Measurements from ENCODE around the gene CTSH.
"Not testable (repeated sequence)": the region's sequence is repeated elsewhere in the genome, so short reads cannot be mapped to it uniquely, and the experiment has no call there.

The CTSH gene

DNA sequence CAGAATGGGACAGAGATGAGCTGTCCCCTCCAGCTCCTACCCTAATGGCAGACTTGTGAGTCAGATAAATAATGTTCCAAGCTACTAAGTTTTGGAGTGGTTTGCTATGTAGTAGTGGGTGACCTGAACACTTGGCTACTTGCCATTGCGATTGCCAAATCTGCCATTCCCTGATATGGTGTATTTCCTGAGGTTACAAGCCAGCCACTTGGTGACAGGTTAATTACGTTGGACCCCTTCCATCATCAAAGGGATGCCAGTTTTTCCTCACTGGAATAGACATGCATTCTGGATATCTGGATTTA lies 38.6 kb downstream of the CTSH start:
- DNase-seq (ENCODE audit: low read depth, low spot score): no peak

DNA sequence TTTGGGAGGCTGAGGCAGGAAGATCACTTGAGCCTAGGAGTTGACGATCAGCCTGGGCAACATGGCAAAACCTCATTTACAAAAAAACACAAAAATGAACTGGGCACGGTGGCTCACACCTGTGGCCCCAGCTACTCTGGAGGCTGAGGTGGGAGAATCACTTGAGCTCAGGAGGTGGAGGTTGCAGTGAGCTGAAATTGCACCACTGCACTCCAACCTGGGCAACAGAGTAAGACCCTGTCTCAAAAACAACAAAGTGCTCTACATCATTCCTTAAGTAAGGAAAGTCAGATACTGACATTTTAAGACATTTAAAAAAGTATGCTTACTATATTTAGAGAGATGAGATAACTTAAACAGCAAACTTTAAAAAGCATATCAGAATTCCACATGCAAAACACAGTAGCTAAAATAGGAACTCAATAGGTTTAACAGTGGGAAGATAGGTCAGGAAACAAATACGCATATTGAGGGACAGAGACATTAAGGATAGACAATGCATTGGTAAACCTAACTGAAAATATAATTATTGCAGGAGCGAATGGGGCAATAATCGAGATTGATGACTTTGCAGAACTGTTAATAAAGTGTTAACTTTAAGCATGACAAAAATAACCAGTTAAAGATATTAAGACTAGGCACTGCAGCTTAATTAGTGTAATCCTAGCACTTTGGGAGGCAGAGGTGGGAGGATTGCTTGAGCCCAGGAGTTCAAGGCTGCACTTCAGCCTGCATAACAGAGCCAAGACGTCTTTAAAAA lies 40.1 kb downstream of the CTSH start:
- no peak for DNase-seq (ENCODE audit: low read depth, low spot score)
- no peak overlapping the region for H3K4me3 ChIP-seq (ENCODE audit: low read length)

More for the DNA sequence above, 38.6 kb downstream of the CTSH start:
- no peak overlapping the region for H3K4me3 ChIP-seq (ENCODE audit: low read length)

DNA sequence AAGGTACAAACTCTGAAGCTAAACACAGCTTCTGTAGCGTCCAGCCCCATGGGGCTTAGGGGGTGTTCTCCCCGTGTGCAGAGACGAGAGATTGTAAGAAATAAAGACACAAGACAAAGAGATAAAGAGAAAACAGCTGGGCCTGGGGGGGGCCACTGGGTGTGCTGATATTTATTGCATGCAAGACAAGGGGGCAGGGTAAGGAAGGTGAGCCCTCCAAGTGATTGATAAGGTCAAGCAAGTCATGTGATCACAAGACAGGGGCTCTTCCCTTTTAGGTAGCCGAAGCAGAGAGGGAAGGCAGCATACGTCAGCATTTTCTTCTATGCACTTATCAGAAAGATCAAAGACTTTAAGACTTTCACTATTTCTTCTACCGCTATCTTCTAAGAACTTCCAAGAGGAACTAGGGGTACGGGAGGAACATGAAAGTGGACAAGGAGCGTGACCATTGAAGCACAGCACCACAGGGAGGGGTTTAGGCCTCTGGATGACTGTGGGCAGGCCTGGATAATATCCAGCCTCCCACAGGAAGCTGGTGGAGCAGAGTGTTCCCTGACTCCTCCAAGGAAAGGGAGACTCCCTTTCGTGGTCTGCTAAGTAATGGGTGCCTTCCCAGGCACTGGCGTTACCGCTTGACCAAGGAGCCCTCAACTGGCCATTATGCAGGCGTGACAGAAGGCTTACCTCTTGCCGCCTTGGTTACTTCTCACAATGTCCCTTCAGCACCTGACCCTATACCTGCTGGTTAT lies 42.4 kb downstream of the CTSH start:
- not testable (repeated sequence) for DNase-seq (ENCODE audit: low read depth, low spot score); H3K4me3 ChIP-seq (ENCODE audit: low read length)

DNA sequence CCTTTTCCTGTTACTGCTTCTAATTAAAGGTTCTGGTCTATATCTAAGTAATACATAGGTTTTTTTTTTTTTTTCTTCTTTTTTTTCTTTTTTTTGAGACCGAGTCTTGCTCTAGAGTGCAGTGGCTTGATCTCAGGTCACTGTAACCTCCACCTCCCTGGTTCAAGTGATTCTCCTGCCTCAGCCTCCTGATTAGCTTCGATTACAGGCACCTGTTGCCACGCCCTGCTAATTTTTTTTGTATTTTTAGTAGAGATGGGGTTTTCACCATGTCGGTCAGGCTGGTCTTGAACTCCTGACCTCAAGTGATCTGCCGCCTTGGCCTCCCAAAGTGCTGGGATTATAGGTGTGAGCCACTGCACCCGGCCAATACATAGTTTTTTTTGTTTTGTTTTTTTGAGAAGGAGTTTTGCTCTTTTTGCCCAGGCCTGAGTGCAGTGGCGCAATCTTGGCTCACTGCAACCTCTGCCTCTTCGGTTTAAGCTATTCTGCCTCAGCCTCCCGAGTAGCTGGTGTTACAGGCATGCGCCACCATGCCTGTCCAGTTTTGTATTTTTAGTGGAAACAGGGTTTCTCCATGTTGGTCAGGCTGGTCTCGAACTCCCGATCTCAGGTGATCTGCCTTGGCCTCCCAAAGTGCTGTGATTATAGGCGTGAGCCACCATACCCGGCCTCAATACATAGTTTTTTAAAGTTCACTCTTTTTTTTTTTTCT lies 43.9 kb downstream of the CTSH start:
- DNase-seq (ENCODE audit: low read depth, low spot score); H3K4me3 ChIP-seq (ENCODE audit: low read length): not testable (repeated sequence)

DNA sequence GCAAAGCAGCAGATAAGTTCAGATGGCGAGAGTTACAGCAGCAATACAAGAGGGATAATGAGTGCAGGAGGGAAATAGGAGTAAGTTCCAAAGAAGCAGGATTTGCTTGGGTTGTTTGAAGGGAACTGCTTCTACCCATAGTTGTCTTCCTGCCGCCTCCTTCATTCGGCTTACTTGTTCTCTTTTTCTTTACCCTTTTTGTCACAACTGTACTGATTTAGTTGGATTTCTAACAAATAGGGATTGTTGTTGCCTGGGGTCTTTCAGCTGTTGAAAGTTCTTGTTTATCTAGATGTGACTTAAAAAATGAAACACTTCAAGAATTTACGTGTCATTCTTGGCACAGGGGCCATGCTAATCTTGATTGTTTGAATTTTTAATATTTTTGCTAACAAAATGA lies 46.3 kb downstream of the CTSH start:
- DNase-seq (ENCODE audit: low read depth, low spot score): no peak
- no peak overlapping the region for H3K4me3 ChIP-seq (ENCODE audit: low read length)

DNA sequence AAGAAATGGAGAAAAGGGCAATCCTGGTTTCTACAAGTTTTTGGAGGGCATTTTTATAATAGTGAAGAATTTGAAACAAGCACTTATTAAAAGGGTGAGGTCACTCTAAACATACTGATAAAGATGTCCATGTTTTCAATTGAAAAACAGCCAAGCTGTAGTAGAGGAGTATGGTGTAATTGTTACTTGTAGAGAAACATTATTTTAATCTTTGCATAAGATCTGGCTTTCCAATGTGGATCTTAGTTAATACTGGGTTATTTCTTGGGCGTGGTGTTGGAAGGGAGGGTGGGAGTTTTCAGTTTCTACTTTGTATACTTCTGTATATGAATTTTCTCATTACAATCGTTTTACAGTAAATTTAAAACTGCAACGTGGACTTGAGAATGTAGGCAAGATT lies 49.4 kb downstream of the CTSH start:
- no peak overlapping the region for H3K4me3 ChIP-seq (ENCODE audit: low read length)

DNA sequence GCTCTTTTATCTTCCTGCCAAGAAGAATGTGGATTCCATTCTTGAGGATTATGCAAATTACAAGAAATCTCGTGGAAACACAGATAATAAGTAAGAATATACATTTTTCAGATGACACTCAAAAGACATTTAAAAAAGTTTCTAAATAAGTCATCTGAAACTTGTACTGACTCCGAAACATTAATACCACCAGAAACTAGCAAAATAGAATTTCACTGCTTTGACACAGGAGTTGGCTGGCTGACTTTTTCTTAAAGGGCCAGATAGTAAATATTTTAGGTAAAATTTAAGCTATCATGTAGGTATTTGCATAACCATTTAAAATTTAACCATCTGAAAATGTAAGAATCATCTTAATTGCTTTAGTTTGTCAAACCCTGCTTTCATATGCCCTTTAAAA lies 51.3 kb downstream of the CTSH start:
- H3K4me3 ChIP-seq (ENCODE audit: low read length): no peak overlapping the region
- no peak for DNase-seq (ENCODE audit: low read depth, low spot score)

More for the DNA sequence above, 49.4 kb downstream of the CTSH start:
- DNase-seq (ENCODE audit: low read depth, low spot score): no peak

DNA sequence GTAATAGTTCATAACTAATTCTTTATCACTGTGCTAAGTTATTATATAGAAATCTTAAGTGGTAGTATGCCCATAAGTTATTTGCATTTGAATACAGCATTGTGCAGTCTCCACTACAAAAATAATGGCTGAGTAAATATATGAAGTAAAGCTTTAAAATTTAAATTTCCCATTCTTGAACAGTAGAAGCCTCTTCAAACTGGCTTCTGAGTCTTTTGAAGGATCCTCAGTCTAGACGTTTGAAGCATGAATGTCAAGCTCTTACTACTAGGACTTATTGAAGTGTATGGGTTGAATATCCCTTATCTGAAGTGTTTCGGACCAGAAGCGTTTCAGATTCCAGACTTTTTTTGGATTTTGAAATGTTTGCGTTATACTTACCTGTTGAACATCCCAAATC lies 55.8 kb downstream of the CTSH start:
- DNase-seq (ENCODE audit: low read depth, low spot score): no peak

DNA sequence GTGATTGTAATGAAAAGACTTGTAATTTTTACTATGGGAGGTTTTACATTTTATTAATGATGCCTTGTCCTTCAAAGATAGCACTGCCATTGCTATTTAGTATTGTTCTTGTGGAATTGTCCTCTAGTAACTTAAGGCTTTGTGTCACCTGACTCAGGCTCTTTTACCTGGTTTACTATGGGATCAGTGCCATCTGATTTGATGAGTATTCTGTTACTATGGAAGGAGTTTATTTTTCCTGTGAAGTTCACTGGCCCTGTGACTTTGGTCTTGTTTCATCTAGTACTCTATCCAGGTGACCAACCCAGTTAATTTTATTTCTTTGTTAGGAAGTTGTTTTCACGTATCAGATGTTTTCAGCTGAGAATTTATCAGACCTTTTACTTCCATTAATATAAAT lies 63.2 kb downstream of the CTSH start:
- no peak for DNase-seq (ENCODE audit: low read depth, low spot score)
- no peak overlapping the region for H3K4me3 ChIP-seq (ENCODE audit: low read length)

More for the DNA sequence above, 55.8 kb downstream of the CTSH start:
- no peak overlapping the region for H3K4me3 ChIP-seq (ENCODE audit: low read length)

DNA sequence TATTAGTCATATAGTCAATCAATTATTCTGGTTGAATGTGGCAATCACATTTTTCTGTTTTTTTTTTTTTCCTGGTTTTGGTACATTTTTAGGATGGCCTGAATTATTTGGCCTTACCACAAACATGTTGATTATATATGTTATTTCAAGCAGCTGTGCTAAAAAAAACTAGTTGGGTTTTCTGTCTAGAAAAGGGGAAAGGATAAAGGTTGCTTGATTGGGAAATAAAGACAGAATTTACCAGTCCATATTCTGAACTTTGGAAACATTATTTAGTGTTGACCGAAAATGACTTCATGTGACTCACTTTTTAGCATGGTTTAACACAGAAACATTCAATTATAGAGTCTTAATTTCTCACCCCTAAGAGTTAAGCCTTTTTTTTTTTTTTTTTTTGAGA lies 64.0 kb downstream of the CTSH start:
- H3K4me3 ChIP-seq (ENCODE audit: low read length): no peak overlapping the region
- no peak for DNase-seq (ENCODE audit: low read depth, low spot score)

DNA sequence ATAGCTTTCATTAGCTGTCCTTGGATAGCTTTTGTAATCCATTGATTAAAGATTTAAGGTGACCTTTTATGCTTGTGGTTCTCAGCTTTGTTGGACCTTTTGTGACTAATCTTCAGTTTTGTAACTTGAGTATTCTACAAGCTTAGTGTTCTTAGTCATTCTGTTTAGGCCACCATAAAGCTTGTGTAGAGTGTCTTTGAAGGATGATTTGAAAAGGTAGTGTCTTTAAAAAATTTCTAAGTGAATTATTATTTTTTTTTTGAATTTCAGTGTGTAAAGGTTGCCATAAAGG lies 64.7 kb downstream of the CTSH start:
- no peak for DNase-seq (ENCODE audit: low read depth, low spot score)
- no peak overlapping the region for H3K4me3 ChIP-seq (ENCODE audit: low read length)

DNA sequence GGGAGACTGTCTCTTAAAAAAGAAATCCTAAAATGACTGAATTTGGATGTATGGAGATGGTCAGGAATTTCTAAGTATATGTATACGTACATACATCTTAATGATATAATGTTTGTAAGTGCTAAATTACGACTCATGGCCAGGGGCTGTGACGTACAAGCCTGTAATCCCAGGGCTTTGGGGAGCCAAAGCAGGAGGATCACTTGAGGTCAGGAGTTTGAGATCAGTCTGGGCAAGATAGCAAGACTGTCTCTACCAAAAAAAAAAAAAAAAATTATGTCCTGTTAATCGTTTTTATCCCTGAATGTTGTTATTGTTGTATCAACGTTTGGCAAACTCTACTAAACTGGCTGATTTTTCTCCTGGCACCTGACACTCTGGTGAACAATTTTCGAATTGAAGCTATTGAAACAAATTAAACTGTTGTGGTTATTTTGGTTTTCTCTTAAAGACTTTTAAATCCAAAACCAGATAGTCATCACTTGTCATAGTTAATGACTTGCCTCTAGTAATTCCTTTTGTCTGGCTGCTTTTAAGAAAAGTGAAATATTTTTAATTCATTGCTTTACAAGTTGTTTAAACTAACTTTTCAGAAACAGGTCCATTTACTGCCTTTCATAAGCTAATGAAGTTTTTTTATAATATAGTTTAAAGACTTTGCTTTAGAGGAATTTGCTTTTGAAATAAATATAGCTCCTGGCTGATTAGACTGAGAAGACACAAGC lies 65.2 kb downstream of the CTSH start:
- no peak for DNase-seq (ENCODE audit: low read depth, low spot score)
- no peak overlapping the region for H3K4me3 ChIP-seq (ENCODE audit: low read length)

DNA sequence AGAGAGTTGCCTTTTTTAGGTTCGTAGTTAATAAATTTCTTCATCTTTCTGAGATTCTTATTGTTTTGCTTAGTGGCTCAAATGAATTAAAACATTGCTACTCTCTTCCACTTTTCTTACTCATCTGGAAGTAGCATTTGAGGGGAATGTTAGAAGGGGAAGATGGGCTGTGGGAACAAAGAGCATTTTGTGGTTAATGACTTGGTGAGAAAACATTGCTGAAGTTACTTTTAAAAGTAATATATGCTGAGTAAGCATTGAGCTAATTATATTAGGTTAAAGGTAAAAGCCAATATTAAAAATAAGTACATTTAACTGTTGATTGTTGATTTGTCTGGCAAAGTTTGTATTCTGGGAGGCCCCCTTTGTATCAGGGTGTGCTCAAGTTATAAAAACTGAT lies 66.5 kb downstream of the CTSH start:
- no peak for DNase-seq (ENCODE audit: low read depth, low spot score)
- H3K4me3 ChIP-seq (ENCODE audit: low read length): no peak overlapping the region

DNA sequence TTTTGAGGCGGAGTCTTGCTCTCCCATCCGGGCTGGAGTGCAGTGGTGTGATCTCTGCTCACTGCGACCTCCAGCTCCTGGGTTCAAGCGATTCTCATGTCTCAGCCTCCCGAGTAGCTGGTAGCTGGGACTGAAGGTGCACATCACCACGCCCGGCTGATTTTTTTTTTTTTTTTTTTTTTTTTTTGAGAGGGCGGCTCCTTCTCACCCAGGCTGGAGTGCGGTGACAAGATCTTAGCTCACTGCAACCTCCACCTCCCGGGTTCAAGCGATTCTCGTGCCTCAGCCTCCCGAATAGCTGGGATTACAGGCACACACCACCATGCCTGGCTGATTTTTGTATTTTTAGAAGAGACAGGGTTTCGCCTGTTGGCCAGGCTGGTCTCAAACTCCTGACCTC lies 67.9 kb downstream of the CTSH start:
- H3K4me3 ChIP-seq (ENCODE audit: low read length); DNase-seq (ENCODE audit: low read depth, low spot score): not testable (repeated sequence)

DNA sequence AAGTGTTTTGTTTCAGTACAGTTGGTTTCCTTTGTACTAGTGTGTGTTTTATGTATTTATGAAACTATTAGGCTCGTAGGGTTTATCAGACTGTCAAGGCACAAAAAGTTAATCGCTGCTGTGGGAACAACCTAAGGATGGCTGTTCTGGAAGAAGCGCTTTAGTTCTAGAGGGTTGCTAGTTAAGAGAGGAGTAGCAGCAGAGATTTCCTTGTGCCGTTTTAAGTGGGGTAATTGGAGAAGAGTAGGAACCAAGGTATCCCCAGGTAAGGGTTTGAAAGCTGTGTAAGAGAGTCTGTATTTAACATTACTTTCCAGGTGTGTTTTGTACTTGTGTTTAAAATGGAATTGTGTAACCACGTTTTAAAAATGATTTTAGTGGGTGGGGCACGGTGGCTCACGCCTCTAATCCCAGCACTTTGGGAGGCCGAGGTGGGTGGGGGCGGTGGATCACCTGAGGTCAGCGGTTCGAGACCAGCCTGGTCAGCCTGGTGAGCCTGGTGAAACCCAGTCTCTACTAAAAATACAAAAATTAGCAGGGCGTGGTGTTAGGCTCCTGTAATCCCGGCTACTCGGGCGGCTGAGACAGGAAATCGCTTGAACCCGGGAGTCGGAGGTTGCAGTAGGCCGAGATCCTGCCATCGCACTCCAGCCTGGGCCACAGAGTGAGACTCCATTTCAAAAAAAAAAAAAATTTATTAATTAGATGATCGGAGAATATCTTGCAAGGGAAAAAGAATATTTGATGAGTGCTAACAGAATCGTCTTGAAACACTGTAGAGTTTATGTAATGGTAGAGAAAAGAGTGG lies 69.5 kb downstream of the CTSH start:
- no peak overlapping the region for H3K4me3 ChIP-seq (ENCODE audit: low read length)
- no peak for DNase-seq (ENCODE audit: low read depth, low spot score)

DNA sequence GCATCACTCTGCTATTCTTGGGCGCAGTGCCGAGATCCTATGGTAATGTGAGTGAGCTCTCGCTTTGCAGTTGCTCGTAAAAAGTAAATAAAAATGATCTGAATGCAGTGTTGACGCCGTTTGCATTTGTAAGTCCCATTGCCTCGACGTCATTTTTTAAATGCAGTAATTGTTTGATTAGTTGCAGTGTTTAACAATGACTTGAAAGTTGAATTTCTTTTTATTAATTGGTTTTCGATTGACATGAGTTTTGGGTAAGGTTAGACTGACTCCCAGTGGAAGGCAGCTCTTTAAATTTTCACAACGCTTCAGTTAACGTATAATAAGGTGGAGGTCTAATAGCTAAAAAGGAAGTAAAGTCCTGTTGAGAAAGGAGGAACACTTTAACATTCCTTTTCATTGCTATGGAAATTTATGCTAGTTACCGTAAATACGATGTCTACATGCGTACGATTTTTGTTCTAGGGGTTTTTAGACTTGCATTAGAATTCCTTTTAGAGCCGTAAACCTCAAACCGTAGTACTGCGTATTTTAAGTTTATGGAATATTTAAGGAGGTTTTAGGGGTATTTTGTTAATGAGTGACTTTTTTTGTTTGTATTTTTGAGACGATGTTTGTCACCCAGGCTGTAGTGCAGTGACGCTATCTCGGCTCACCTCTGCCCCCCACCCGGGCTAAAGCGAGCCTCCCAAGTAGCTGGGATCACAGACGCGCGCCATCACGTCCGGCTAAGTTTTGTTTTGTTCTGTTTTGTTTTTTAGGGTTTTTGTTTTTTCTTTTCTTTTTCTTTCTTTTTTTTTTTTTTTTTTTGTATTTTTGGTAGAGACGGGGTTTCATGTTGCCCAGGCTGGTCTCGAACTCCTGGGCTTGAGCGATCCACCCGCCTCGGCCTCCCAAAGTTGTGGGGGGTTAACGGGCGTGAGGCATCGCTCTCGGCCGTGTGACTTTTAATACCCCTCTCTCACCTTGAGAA lies 70.8 kb downstream of the CTSH start:
- DNase-seq (ENCODE audit: low read depth, low spot score): no peak
- H3K4me3 ChIP-seq (ENCODE audit: low read length): peak overlapping the region; percentile 95

DNA sequence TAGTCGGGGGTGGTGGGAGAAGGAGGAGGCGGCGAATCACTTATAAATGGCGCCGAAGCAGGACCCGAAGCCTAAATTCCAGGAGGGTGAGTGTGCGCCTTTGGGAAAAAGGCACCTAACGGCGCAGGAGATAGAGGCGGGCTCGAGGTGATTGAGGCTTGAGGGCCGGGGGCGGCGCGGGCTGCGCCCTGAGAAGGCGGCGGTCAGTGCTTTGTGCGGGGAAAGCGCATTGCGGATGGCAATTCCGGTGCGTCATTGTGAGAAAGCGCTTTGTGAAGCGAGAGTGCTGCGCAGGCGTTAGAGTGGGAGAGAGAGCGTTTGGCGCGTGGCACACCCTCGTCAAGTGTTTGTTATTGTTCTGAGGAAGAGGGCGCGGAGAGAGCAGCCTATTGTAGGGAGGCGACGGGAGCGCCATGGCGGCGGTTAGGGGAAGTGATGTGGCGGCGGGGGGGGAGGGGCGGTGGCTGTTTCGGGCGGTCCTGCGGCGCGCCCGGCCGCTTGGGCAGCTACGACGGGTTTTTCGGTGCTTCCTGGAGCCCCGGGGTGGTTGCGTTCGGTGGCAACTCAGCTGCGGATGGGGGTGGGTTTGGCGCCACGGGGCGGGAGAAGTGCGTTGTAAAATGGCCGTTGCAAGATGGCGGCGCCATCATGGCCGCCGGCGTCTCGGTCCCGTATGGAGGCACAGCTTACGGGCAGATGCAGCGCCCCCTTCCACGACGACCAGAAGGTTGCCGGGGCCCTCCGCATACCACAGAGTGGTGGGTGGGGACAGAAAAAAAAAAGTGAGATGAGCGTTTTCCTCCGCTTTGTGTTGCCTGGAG lies 71.7 kb downstream of the CTSH start:
- DNase-seq (ENCODE audit: low read depth, low spot score): peak; percentile 95
- H3K4me3 ChIP-seq (ENCODE audit: low read length): peak overlapping the region; percentile 95
